Endothelial cell of umbilical vein (primary cell): ENCODE measurements around the gene ITGB2. TPM values are rescaled to one million over a fixed set of nuclear protein-coding genes. Genes with fewer than 3 reads are reported as not detected.

Source experiments
- BruUV-seq: library from RNA; stranded (reverse); fragments of 400-500 nt; replicated peaks from 2 replicates; lab custom pipeline; 2021; lab: Mats Ljungman, UMichigan
- CTCF ChIA-PET: fragments of 300-600, 350-600 bp; sonication (Branson Sonifier 250); formaldehyde crosslinking; loops from one replicate; lab custom pipeline; 2021; ENCODE audit warnings: antibody characterized with exemption, inconsistent platforms; lab: Charles Lee
- POLR2A ChIA-PET: fragments of 300-600, 350-600 bp; sonication (Branson Sonifier 250); formaldehyde crosslinking; loops from one replicate; lab custom pipeline; 2021; ENCODE audit warnings: antibody characterized with exemption, inconsistent platforms; lab: Charles Lee
- DNase-seq: peaks from one replicate; pipeline ENCODE4 v3.0.0-alpha.2; 2011; ENCODE audit warnings: low read depth, low spot score
- FAIRE-seq: peaks from 2 replicates; lab custom pipeline; 2011; peaks lifted over from hg19 to GRCh38; lab: Jason Lieb, UNC
- H2AFZ ChIP-seq: 2 replicates; pipeline ENCODE4 v1.6.0; 2012; ENCODE audit warnings: low read depth, low read length, control low read depth, inconsistent platforms
- H3K27ac ChIP-seq: 2 replicates; pipeline ENCODE4 v1.5.1; 2011; ENCODE audit warnings: low read depth, mild to moderate bottlenecking, control low read depth, low read length, moderate library complexity; ENCODE audit not compliant: insufficient read depth
- H3K27me3 ChIP-seq, 2 experiments: 2 replicates each; pipeline versions ENCODE4 v1.6.0 to v1.6.1; 2011; ENCODE audit warnings: low read length in 2 of 2, mixed read lengths in 1 of 2; ENCODE audit not compliant: control insufficient read depth in 2 of 2, insufficient read depth in 2 of 2
- H3K36me3 ChIP-seq, 2 experiments: 2 replicates in 1 of 2; 3 replicates in 1 of 2; pipeline ENCODE4 v1.5.1; 2011; ENCODE audit warnings: low read length in 2 of 2, mild to moderate bottlenecking in 1 of 2, moderate library complexity in 1 of 2; ENCODE audit not compliant: control insufficient read depth in 2 of 2, insufficient read depth in 2 of 2; ENCODE audit errors: extremely low read depth in 1 of 2
- H3K4me1 ChIP-seq: 3 replicates; pipeline ENCODE4 v1.5.1; 2011; ENCODE audit warnings: mild to moderate bottlenecking, low read length; ENCODE audit not compliant: control insufficient read depth, insufficient read depth; ENCODE audit errors: extremely low read depth
- H3K4me2 ChIP-seq: 2 replicates; pipeline ENCODE4 v1.6.1; 2011; ENCODE audit warnings: low read length, control low read depth, mixed read lengths; ENCODE audit not compliant: insufficient read depth
- H3K4me3 ChIP-seq, 3 experiments: fragments of 200-600 bp in 1 of 3; sonication (generic), shearing (Covaris generic) in 1 of 3; replicated peaks in 1 of 3; 2 replicates each; pipeline ENCODE4 v1.5.1; 2011 to 2016; ENCODE audit warnings: control low read depth in 3 of 3, low read length in 3 of 3, mild to moderate bottlenecking in 2 of 3, inconsistent platforms in 1 of 3, low read depth in 1 of 3, moderate library complexity in 1 of 3; ENCODE audit not compliant: insufficient read depth in 1 of 3
- H3K79me2 ChIP-seq: 2 replicates; pipeline ENCODE4 v1.6.0; 2012; ENCODE audit warnings: low read length, inconsistent platforms; ENCODE audit not compliant: control insufficient read depth, insufficient read depth
- H3K9ac ChIP-seq: replicated peaks from 2 replicates; pipeline ENCODE3; 2011; ENCODE audit warnings: low read length, control low read depth; ENCODE audit not compliant: insufficient read depth; ENCODE audit errors: extremely low read depth
- H3K9me1 ChIP-seq: replicated peaks from 3 replicates; pipeline ENCODE4 v1.6.0; 2011; ENCODE audit warnings: mild to moderate bottlenecking, low read length; ENCODE audit not compliant: control insufficient read depth, insufficient read depth; ENCODE audit errors: extremely low read depth
- H3K9me3 ChIP-seq: replicated peaks from 2 replicates; pipeline ENCODE4 v1.5.1; 2012; ENCODE audit warnings: low read length, inconsistent platforms; ENCODE audit not compliant: control insufficient read depth, insufficient read depth
- H4K20me1 ChIP-seq: replicated peaks from 2 replicates; pipeline ENCODE3; 2011; ENCODE audit warnings: mild to moderate bottlenecking, low read length; ENCODE audit not compliant: control insufficient read depth, insufficient read depth; ENCODE audit errors: extremely low read depth
- GATA2 ChIP-seq: IDR thresholded peaks from 2 replicates; pipeline ENCODE4 v1.7.0; 2011; ENCODE audit warnings: low read depth, mild to moderate bottlenecking, moderate library complexity, mixed read lengths, low read length; ENCODE audit not compliant: insufficient read length, insufficient read depth
- JUN ChIP-seq: IDR thresholded peaks from 2 replicates; pipeline ENCODE4 v1.6.1; 2011; ENCODE audit warnings: borderline replicate concordance, low read depth; ENCODE audit not compliant: insufficient read length, insufficient read depth
- MYC ChIP-seq: IDR thresholded peaks from one replicate; pipeline ENCODE4 v1.6.1; 2011; ENCODE audit warnings: mild to moderate bottlenecking, low read depth, low read length
- POLR2A ChIP-seq: IDR thresholded peaks from 2 replicates; pipeline ENCODE4 v1.6.1; 2012; ENCODE audit warnings: low read depth, mild to moderate bottlenecking, control low read depth, low read length
- dilution Hi-C: fragments of 300-500 bp; cut with MboI; formaldehyde crosslinking; loops from one replicate; pipeline ENCODE4 v1.15.0; 2019; ENCODE audit warnings: low sequenced_read_pairs; ENCODE audit not compliant: extremely low pct_ligation_motif_present
- intact Hi-C: fragments of 100-400 bp; cut with micrococcal nuclease; formaldehyde crosslinking; loops from one replicate; pipeline ENCODE4 v1.10.0; 2022
- polyA plus RNA-seq, 4 experiments: library from polyadenylated mRNA; depleted of rRNA in 3 of 4; stranded (reverse) in 3 of 4; unstranded in 1 of 4; fragments of >200 nt; gene quantifications; 2 replicates each; pipeline versions ENCODE4 v1.2.1 to v1.2.3, GENCODE V29; 2011 to 2012; ENCODE audit warnings: missing spikeins in 1 of 4
- total RNA-seq: library from RNA; stranded (reverse); gene quantifications from 2 replicates; pipeline ENCODE4 v1.2.3, GENCODE V29; 2021

Gene ITGB2
- total and polyA plus RNA-seq, 2 donors (not counting 3 experiments of a cell fraction or from before 2014, with no cell fraction given), result 0.39 to 0.91 TPM

DNA sequence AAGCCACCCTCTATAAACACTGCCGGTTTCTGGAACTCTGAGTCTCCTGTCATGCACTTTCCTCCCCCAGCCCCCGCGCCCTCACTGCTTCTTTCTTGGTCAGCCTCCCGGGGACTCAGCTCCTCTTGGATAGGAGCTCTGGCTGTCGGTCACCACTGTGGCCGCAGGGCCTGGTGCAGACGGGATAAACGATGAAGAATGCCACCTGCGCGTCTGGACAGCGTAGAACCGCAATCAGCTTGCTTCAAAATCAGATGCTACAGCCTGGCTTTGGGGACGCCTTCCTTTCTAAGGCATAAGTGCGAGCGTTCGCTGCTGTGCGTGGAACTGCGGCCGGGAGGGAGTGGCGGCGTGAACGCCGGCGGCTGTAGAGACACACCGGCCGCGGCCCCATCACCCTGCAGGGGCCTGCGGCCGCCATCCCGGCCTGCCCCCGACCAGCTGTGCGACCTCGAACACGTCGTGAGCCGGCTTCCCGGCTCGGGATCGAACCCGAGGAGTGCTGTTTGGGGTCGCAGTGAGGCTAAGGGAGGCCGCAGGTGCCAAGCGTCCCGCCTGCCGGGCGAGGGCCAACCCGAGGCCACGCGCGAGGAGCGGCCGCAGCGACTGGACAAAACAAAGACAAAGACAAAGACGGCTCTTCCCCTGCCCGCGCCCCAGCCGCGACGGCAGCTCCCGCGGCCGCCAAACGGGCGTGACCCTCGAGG is 47.9 kb downstream of the ITGB2 start:
- Histone ChIP-seq H3K9me3 (no peaks in the 10 kb centered on the region), H3K4me1 (peaks cover 60% of the 10 kb centered on the region), H3K36me3 (no peaks in the 10 kb centered on the region), H3K4me2 (peak overlapping the region; percentile 89), H3K27ac (peak overlapping the region; percentile 97), H3K9ac (peak overlapping the region; percentile 83), H3K9me1 (no peaks in the 10 kb centered on the region), H4K20me1 (no peaks in the 10 kb centered on the region), H3K79me2 (peaks cover 50% of the 10 kb centered on the region), H3K4me3 (peak overlapping the region; percentile 83 to 96 (median 91)), H3K27me3 (no peaks in the 10 kb centered on the region), H2AFZ (no peak overlapping the region)
- POLR2A ChIA-PET, result interaction anchor here (1.4 kb wide), 1 partner anchor 10 kb away, joined by 7 read pairs; no protein-coding TSS in a partner anchor
- TF ChIP-seq POLR2A, result peak; percentile 38
- no peak for TF ChIP-seq GATA2
- no peak for TF ChIP-seq JUN
- CTCF ChIA-PET, result interaction anchor here (1.0 to 3.3 kb wide), 8 partner anchors 8 to 265 kb away, joined by 3 to 19 read pairs (median 4); no protein-coding TSS in a partner anchor
- DNase-seq (peak; percentile 53), FAIRE-seq (no peak)
- intact Hi-C loops (loop anchor here (1.0 to 5.0 kb wide), 4 partner anchors 8 to 259 kb away; no protein-coding TSS in a partner anchor), dilution Hi-C loops (no loop called here)
- BruUV-seq, result TSS peak; percentile 3

- Histone ChIP-seq H4K20me1 (no peaks in the 10 kb centered on the region), H3K36me3 (peaks cover 0 to 2% of the 10 kb centered on the region in 2 experiments), H3K9ac (peak overlapping the region; percentile 83), H3K79me2 (peaks cover 55% of the 10 kb centered on the region), H3K4me3 (peak overlapping the region; percentile 83 to 96 (median 91)), H3K27ac (peak overlapping the region; percentile 97), H3K9me1 (no peaks in the 10 kb centered on the region), H2AFZ (no peak overlapping the region), H3K4me1 (peaks cover 65% of the 10 kb centered on the region), H3K4me2 (peak overlapping the region; percentile 89), H3K9me3 (no peaks in the 10 kb centered on the region), H3K27me3 (no peaks in the 10 kb centered on the region)
- dilution Hi-C loops, result no loop called here
- DNase-seq (no peak), FAIRE-seq (no peak)
- intact Hi-C loops, result loop anchor here (1.0 to 5.0 kb wide), 2 partner anchors 26 to 260 kb away; no protein-coding TSS in a partner anchor
- ChIA-PET POLR2A (no interaction called here), CTCF (interaction anchor here (1.0 to 3.3 kb wide), 6 partner anchors 9 to 265 kb away, joined by 3 to 19 read pairs (median 4); no protein-coding TSS in a partner anchor)
- no peak for TF ChIP-seq MYC
- no peak for TF ChIP-seq POLR2A
- BruUV-seq, result no TSS peak
These were observed 48.4 kb downstream of the ITGB2 start for GRCh38 chr21:44872323-44872648.
